ENCODE results near the gene STAG3. TPM values are rescaled to one million over a fixed set of nuclear protein-coding genes. Genes with fewer than 3 reads are reported as not detected.

Gene STAG3
- total RNA-seq, 1 experiment from 2014 or later = 5.2 TPM

DNA sequence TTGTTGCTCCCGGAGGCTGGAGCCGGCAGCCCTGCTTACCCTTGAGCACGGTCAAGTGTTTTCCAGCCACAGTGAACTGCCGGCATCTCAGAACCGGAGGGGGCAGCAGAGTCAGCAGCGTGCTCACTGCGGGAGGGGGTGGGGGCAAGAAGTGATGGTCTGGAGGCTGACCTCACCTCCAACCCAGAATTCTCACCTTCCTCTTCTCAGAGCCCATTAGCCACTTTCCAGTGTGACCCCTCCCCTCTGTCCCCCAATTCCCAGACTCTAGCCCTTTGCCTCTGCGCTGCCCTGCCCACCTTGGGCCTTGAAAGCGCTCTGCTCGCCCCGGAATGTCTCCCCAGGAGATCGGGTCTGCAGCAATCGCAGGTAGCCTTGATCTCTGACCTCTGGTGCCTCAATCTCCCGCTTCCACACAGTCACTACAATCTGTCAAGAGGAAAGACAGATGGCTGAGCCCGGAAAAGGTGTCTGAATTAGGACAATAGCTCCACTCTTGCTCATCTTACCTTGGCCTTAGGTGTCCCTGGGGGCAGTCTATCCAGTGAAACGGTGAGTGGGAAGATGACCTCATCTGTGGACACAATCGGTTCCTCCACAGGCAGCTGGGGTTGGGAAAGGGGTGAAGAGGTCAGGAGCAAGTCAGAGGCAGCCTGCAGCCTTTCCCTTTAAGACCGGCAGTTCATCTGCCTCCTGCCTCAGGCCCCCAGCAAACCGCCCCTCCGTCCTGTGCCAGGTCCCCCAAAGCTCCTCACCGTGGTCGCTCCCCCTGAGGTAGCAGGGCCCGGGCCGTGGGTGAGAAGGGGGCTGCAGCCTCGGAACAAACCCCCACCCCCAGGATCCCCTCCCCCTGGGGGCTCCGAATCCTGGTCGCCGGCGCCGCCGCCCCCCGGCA, 20.1 kb upstream of the STAG3 start (continued):
- TF ChIP-seq FOXK1 (CRISPR knock-in tag; IDR thresholded peaks at IDR 0.05) = no peak
- TF ChIP-seq, protein P1, sequence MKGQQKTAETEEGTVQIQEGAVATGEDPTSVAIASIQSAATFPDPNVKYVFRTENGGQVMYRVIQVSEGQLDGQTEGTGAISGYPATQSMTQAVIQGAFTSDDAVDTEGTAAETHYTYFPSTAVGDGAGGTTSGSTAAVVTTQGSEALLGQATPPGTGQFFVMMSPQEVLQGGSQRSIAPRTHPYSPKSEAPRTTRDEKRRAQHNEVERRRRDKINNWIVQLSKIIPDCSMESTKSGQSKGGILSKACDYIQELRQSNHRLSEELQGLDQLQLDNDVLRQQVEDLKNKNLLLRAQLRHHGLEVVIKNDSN (CRISPR knock-in tag; IDR thresholded peaks at IDR 0.05) = no peak
- TF ChIP-seq TP53 (CRISPR knock-in tag; IDR thresholded peaks at IDR 0.05) = no peak
- no peak for TF ChIP-seq ZNF263 (CRISPR knock-in tag; IDR thresholded peaks at IDR 0.05; ENCODE audit: low read depth)

DNA sequence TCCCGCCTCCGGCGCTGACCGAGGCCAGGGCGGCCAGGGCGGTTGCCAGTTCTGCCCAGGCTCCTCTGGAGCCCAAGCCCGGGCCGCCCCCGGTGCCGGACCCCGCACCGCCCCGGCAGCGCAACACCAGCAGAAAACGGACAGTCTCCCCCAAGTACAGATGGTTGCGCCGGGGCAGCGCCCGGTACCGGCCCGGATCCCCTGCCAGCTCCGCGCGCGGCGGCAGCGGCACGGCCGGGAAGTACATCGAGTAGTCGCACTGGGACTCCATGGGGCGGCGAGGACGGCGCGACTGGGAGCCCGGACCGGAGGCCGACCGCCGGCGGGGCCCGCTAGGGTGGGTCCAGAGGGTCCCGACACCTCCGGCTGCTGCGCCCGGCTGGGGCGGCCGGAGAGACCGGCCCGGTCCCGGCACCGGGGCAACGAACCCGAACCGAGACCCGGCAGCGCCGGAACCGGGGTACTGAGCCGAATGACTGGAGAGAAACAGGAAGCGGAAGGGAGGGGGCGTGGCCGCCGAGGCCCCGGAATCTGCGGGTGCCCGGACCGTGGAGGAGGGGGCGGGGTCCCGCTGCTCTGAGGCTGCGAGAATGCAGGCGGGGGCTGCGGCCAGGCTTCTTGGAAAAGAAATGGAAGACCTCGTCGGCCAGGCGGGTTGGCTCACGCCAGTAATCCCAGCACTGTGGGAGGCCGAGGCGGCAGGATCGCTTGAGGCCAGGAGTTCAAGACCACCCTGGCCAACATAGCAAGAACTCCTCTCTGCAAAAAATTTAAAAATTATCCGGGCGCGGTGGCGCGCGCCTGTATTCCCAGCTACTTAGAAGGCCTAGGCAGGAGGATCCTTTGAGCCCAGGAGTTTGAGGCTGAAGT, 19.3 kb upstream of the STAG3 start, which contains the start of gene TRAPPC14:
Gene TRAPPC14, minus strand, starts transcription at position 495 of the 870 bp plus-strand sequence. Its CDS starts 224 bp downstream, at position 271.
- peak; percentile 65 for ATAC-seq
- Mint-ChIP-seq H3K27ac (peak within 1 kb of the TSS; percentile 87), H3K9me3 (no peaks in the 10 kb centered on the region), H3K4me3 (peak within 1 kb of the TSS; percentile 75), H3K36me3 (peaks cover 19% of the 10 kb centered on the region), H3K4me1 (peaks cover 38% of the 10 kb centered on the region), H3K27me3 (ENCODE audit: low read depth) (no peaks in the 10 kb centered on the region)
- ChIA-PET CTCF (interaction anchor here (0.9 to 2.5 kb wide), 9 partner anchors 10 to 58 kb away, joined by 3 to 14 read pairs (median 6); partner anchors contain the start of genes GAL3ST4 and LAMTOR4), POLR2A (interaction anchor here (0.5 to 1.3 kb wide), 3 partner anchors 10 to 307 kb away, joined by 3 to 5 read pairs (median 3); partner anchors contain the start of genes GAL3ST4 and LAMTOR4)
- DNase-seq (ENCODE audit: low spot score) = peak; percentile 97
- TF ChIP-seq, protein P2, sequence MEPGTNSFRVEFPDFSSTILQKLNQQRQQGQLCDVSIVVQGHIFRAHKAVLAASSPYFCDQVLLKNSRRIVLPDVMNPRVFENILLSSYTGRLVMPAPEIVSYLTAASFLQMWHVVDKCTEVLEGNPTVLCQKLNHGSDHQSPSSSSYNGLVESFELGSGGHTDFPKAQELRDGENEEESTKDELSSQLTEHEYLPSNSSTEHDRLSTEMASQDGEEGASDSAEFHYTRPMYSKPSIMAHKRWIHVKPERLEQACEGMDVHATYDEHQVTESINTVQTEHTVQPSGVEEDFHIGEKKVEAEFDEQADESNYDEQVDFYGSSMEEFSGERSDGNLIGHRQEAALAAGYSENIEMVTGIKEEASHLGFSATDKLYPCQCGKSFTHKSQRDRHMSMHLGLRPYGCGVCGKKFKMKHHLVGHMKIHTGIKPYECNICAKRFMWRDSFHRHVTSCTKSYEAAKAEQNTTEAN (CRISPR knock-in tag; IDR thresholded peaks at IDR 0.05) = no peak
- TF ChIP-seq MLX (CRISPR knock-in tag; IDR thresholded peaks at IDR 0.05) (0 out of 2 replicates have a peak, but pooled peaks have one; percentile 28), ZNF138 (CRISPR knock-in tag; conservative IDR thresholded peaks at IDR 0.05) (no peak), TEAD1 (CRISPR knock-in tag; IDR thresholded peaks at IDR 0.05) (peak; percentile 80; the same call in 1 of the 2 replicates), ELF4 (CRISPR knock-in tag; IDR thresholded peaks at IDR 0.05; ENCODE audit: low read depth) (no peak), NR1H2 (CRISPR knock-in tag; IDR thresholded peaks at IDR 0.05) (no peak), GABPB1 (CRISPR knock-in tag; IDR thresholded peaks at IDR 0.05) (peak; percentile 65), ZNF423 (CRISPR knock-in tag; IDR thresholded peaks at IDR 0.05) (no peak), PRDM15 (CRISPR knock-in tag; IDR thresholded peaks at IDR 0.05) (no peak), ARID4B (CRISPR knock-in tag; IDR thresholded peaks at IDR 0.05; ENCODE audit: borderline replicate concordance) (peak; percentile 69; the same call in 1 of the 2 replicates), ZNF416 (CRISPR knock-in tag; IDR thresholded peaks at IDR 0.05) (no peak), SP1 (CRISPR knock-in tag; conservative IDR thresholded peaks at IDR 0.05) (peak; percentile 96), HMGA2 (CRISPR knock-in tag; IDR thresholded peaks at IDR 0.05) (no peak), JUN (CRISPR knock-in tag; IDR thresholded peaks at IDR 0.05) (peak; percentile 43; the same call in 1 of the 2 replicates), EMX1 (CRISPR knock-in tag; IDR thresholded peaks at IDR 0.05) (no peak), GTF2I (CRISPR knock-in tag; conservative IDR thresholded peaks at IDR 0.05) (no peak), ERG (CRISPR knock-in tag; IDR thresholded peaks at IDR 0.05) (no peak), JAZF1 (CRISPR knock-in tag; IDR thresholded peaks at IDR 0.05) (no peak)
